GM19193 (cell line): Measurements from ENCODE around the gene CPED1.

Source experiments
- POLR2A ChIP-seq: IDR thresholded peaks from 4 replicates; pipeline ENCODE4 v1.6.1; 2011; ENCODE audit not compliant: insufficient read depth, insufficient read length; ENCODE audit errors: extremely low read depth

CPED1 gene

DNA sequence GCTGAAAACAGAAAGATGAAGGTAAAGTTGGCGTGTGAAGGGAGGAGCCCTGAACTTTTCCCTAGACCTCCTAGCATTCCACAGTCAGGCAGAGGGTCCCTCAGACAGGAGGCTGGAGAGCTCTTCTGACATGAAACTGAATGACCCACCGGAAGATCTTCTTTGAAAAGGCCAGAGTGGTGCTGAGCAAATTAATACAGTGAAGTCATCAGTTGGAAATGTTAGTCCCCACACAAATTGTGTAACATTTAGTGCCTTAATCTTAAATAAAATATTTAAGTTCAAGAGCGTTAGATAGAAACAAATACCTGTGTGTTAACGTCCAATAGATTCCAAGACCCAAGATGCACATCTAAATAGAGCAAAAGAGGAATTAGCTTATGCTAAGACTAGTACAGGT is 291.3 kb downstream of the CPED1 start:
- TF ChIP-seq POLR2A, result no peak

DNA sequence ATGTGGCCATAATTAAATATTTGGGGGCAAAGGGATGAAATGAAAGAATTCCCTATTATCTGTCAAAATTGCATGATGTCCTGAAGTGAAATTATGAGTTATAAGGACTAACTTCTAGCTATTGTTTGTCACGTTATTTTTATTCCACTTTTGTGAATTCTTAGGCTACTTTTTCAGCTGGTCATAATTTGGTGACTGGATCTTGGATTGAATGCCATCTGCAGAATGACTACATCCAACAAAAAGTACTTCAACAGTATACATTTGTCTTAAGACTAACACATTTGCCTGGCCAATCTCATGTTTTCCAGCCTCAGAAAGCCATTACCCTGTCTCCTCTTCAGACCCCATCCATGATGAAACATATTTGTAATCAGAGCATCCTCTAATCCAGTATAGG is 292.1 kb downstream of the CPED1 start:
- no peak for TF ChIP-seq POLR2A

GRCh38 chr7:121282129-121282528 is 293.6 kb downstream of the CPED1 start:
- no peak for TF ChIP-seq POLR2A

GRCh38 chr7:121285066-121285667 is 296.7 kb downstream of the CPED1 start:
- no peak for TF ChIP-seq POLR2A

DNA sequence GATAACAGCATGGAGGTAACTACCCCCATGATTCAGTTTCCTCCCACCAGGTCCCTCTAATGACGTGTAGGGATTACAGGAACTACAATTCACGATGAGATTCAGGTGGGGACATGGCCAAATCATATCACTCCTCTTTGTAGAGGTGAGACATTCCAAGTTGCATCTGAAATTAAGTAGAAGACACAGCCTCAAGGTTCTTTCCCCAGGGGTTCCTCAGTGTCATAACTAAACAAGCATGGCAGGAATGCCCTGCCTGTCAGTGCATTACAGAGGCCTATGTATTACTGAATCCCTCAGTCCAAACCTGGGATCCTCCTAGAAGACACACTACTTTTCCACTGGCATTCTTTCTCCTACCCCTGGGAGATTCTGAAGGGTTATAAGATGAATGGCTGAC is 297.7 kb downstream of the CPED1 start:
- no peak for TF ChIP-seq POLR2A

DNA sequence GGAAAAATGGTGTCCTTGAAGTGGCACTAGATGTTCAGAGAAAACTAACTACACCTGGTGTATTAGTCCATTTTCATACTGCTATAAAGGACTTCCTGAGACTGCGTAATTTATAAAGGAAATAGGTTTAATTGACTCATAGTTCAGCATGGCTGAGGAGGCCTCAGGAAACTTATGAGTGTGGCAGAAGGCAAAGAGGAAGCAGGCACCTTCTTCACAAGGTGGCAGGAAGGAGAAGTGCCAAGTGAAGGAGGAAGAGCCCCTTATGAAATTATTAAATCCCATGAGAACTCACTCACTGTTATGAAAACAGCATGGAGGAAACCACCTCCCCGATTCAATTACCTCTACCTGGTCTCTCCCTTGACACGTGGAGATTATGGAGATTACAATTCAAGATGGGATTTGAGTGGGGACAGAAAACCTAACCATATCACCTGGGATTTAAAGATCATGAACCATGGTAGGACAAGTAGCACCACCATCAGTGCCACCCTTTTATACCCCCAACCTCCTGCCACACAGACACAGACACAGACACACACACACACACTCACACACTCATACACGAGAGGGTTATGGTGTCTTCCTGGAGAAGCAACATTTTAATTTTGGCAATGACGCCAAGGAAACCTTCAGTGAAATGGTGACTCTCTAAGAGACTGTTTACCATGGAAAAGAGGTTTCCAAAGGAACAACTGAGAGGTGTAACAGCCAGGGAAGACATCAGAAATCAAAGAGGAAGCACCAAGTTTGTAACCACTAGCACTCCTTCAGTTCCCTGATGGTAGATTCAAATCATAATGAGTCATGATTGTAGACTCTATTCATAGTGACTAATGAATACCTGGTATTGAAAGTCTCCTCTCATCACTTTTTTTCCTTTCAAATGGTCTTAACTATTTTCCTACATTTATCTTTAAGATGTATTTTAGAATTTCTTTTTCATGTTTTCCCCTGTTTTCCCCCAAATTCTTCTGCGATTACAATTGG is 298.5 kb downstream of the CPED1 start:
- no peak for TF ChIP-seq POLR2A

GRCh38 chr7:121288894-121289293 is 300.4 kb downstream of the CPED1 start:
- TF ChIP-seq POLR2A, result no peak

- no peak for TF ChIP-seq POLR2A
These were observed 306.0 kb downstream of the CPED1 start for GRCh38 chr7:121294448-121294992.

- TF ChIP-seq POLR2A, result no peak
These were observed 309.3 kb downstream of the CPED1 start for GRCh38 chr7:121297843-121298242.

DNA sequence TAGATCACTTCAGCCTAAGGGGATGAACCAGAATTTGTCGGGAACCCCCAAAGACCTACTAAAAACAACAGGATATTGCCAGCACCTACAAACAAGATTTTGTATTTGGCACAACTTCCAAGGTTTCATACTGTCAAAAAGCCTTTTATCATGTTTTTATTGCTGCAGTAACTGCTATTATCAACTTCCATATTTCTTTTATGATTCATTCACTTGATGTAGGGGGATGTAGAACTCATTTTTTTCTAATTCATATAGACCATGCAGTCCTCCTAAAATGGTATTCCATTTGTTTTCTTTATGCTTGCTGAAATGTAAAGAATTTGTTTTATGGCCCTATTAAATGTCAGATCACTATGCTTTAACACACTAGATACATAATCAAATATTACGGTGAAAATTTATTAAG is 310.3 kb downstream of the CPED1 start:
- no peak for TF ChIP-seq POLR2A

GRCh38 chr7:121300685-121301420 is 312.3 kb downstream of the CPED1 start:
- TF ChIP-seq POLR2A, result no peak

GRCh38 chr7:121301446-121302213 is 313.1 kb downstream of the CPED1 start:
- TF ChIP-seq POLR2A, result no peak

DNA sequence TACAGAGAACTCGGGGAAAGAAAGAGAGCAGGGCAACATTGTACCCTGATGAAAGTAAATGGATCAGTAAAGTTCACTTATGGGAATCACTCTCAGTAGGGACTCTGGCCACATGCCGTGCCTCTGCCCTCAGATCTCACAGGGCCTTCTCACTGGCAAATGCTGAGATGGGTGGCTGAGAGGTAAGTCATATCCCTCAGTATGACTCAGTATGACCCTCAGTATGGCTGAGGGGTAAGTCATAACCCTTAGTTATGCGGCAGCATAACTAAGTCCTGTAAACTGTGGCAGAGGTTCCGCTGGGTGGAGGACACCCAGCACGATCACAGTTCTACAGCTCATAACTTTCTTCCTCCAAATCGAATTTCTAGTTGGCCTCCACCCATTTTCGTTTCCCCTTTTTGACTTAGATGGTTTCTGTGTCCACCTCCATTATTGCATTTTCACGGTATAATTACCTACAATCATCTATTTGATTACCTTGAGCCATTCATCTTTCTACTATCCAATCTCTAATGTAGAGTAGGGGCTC is 313.8 kb downstream of the CPED1 start:
- TF ChIP-seq POLR2A, result no peak
